Stimulated activated CD8-positive, alpha-beta memory T cell treated with anti-CD3 and anti-CD28 coated beads, Interleukin-15, amount 100 ng/mL, for 1 hour (primary cell): ENCODE measurements around the gene UNC5B.

Source experiments
- DNase-seq: peaks from one replicate; pipeline ENCODE4 v3.0.0-alpha.2; 2020; ENCODE audit warnings: low read depth

Gene UNC5B

GRCh38 chr10:71255550-71255807 is 43.1 kb downstream of the UNC5B start:
- no peak for DNase-seq

DNA sequence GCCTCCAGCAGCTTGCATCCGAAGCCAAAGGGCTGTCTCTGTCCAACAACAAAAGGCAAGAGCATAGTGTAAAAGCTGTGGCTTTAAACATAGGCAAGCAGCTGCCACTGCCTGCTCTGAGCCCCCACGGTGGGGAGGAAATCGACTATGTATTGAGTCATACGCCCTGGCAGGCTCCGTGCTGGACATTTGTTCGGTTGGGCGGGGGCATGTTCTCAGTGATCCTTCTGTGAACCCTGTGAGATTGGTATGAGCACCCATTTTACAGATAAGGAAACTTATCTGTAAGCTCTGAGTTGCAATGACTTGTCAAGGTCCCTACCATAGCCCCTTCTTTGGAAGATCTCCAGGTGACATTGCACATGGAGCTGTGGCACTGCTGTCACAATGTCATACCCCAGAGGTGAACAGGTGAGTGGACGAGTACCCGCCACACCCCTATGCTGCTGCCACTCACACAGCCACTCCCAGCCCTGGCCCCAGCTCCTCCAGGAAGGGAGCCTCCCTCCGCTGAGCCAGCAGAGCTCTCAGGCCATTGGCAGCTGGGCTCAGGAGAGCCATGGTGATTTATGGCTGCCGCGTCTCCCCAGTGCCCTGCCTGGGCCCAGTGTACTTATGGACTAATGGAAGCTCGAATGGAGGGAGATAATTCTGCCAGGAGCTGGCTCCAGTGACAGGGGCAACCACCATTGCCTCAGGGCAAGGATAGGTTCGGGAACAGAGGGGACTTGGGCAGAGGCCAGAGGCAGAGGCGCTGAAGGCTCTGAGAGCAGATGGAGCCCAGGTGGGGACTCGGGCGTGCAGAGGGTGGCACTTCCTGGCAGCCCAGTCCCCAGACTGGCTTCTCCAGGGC is 43.7 kb downstream of the UNC5B start:
- no peak for DNase-seq

DNA sequence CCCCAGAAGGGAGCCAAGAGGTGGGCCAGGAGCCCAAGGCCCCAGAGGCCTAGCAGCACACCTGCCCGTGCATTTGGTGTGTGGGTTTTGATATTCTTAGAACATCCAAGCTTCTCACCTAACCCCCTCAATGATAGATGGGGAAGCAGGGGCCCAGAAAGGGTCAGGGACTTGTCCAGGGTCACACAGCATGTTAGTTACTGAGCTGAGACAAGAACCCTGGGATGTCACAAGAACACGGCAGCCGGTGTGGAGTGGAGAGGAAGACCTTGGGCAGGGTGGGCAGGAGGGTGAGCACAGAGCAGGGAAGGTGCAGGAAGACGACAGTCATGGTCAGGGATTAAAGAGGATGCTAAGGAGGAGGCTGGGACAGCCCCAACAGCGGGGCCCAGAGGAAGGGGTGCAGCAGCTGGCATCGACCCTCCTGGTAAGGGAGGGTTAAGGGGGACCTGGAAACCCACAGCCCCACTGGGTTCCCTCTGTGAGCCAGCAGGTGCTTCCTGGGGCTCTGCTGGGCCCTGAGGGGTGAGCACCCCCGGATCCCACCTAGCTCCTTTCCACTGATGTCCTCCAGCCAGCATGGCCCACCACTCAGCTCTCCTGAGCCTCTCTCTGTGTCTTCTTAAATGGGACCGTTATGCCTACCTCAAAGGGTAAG is 44.4 kb downstream of the UNC5B start:
- DNase-seq: no peak

DNA sequence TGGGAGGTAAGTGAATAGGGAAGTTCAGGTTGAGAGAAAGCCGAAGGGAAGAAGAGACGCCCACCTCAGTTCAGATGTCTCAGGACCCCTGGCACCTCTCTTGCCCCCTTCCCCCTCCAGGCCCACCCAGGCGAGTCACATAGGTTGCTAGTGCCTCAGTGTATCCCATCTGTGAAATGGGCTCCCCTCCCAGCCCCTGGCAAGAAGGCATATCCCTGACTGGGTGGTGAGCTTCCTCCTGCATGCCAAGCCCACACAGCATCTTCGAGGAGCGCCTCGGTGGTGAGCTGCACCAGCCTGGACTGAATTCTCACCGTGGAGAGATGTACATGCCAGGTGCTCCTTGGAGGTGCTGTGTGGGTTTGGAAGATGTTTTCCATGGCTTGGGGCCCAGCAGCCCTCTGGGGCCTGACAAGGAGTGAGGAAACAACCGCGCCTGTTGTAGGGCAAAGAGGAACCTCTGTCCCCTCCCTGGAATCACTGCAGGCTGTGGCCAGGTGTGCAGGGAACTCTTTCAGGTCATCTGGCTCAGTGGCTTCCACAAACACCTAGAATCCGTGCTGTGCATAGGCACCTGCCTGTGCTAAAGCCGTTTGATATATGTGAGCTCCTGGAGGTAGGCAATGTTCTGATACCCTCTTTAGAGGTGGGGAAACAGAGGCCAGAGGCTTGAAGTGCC is 45.1 kb downstream of the UNC5B start:
- DNase-seq: no peak

GRCh38 chr10:71258046-71258445 is 45.7 kb downstream of the UNC5B start:
- DNase-seq: no peak

GRCh38 chr10:71258446-71259145 is 46.2 kb downstream of the UNC5B start:
- DNase-seq: no peak

- no peak for DNase-seq
These were observed 46.9 kb downstream of the UNC5B start for GRCh38 chr10:71259282-71259681.

DNA sequence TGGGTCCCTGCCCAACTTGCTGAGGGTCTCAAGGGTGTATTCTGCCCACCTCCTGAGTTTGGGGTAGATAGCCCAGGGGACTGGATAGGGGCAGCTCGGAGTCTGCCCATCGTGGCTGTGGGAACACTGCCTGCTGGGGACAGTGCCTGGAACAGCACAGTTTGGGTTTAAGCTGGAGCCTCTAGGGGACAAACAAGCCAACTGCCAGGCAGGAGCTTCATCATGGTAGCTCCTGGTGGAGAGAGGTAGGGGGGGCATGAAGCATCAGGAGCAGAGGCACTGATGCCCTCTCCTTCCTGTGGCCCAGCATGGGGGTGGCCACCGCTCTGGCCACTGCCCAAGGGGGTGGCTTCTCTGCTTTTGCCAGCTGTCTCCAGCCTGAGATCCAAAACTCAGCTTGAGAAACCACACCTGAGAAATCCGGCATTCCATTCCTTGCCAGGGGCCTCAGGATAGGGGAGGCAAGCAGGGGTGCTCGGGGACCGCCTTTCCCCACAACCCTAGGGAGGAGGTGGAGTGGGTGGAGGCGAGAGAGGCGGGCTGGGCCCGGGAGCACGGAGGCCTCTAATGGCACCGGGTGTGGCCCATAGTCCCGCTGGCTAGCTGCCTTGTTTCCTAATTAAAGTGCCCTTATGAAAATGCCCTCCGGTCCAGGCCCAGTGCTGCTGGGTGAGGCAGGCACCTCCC is 47.6 kb downstream of the UNC5B start:
- no peak for DNase-seq

- DNase-seq: no peak
These were observed 48.4 kb downstream of the UNC5B start for GRCh38 chr10:71260622-71261325.

GRCh38 chr10:71262027-71262426 is 49.7 kb downstream of the UNC5B start:
- DNase-seq: no peak

GRCh38 chr10:71262817-71263216 is 50.4 kb downstream of the UNC5B start:
- no peak for DNase-seq

DNA sequence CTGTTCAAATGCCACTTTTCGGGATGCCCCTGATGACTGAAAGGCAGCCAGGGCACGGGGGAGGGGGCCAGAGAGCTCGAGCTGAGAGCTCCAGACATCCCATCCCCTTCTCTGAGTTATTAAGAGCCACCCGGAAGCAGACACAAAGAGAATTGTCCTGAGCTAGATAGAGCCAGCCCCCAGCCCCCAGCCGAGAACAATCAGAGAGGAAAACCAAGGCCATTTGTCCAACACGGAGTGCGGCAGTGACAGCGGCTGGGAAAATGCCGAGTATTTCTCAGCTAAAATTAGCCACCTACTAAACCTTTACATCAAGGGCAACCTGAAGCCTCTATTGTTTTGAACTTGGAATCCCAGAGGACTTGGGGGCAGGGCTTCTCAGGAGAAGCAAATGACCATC is 51.0 kb downstream of the UNC5B start:
- no peak for DNase-seq

GRCh38 chr10:71264345-71265200 is 52.2 kb downstream of the UNC5B start:
- no peak for DNase-seq

DNA sequence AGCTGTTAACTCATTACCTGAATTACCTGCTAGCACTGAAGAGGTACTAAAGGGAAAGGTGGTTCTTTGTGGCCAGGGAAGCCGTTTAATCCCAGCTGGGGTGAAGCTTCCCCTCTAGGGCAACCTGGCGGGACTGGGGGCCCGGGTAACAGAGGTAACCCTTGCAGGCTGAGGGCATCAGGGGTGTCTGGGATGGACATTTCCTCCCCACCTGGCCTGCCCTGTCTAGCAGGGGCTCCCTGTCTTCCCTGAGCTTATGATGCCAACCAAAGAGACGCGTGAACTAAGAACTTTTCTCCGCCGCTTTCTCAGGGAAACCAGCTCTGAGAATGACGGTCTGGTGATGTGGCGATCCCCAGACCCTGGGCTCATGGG is 52.8 kb downstream of the UNC5B start:
- DNase-seq: no peak

DNA sequence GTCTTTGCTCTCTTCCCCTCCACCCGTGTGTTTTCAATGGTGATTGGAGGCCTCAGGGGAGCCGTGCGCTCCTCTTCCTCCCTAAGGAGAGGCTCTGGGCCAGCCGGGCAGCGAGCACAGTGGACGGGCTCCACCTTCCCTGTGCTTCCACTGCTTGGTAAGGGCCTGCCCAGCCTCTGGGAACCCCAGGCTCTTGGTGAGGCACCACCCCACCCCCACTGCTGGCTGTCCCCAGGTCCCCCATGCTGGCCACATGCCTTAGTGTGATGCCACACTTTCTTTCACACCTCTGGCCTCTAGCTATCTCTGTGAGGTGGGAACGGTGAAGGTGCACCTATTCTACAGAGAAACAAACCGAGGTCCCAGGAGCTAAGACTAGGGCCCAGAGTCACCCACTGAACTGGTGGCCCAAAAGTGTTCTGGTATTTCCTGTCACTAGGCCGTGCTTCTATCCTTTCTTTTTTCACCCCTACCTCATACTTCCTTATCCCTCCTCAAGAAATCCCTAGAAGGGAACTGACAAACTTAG is 53.3 kb downstream of the UNC5B start:
- no peak for DNase-seq

- DNase-seq: no peak
These were observed 54.0 kb downstream of the UNC5B start for GRCh38 chr10:71266147-71266917.

DNA sequence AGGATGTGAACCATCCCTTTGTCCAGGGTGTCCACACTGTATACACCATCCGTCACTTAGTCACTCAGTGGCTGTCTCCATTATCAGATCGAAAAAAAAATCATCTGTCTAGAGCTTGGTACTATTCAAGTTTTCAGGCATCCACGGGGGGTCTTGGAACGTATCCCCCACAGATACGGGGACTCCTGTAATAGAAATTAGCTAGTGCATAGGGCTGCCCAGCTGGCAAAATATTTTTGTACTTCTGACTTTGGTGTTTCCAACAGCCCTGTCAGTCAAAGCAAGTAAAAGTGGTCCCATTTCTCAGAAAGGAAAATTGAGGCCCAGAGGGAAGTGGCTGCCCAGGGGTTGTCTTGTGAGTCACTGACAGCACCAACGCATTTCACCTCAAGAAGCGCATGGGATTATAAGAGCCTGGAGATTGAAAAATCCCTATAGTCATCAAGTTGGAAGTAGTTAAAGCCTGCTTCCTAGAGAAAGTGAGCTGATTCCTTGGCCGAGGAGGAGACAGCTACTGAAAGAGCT is 54.6 kb downstream of the UNC5B start:
- no peak for DNase-seq

DNA sequence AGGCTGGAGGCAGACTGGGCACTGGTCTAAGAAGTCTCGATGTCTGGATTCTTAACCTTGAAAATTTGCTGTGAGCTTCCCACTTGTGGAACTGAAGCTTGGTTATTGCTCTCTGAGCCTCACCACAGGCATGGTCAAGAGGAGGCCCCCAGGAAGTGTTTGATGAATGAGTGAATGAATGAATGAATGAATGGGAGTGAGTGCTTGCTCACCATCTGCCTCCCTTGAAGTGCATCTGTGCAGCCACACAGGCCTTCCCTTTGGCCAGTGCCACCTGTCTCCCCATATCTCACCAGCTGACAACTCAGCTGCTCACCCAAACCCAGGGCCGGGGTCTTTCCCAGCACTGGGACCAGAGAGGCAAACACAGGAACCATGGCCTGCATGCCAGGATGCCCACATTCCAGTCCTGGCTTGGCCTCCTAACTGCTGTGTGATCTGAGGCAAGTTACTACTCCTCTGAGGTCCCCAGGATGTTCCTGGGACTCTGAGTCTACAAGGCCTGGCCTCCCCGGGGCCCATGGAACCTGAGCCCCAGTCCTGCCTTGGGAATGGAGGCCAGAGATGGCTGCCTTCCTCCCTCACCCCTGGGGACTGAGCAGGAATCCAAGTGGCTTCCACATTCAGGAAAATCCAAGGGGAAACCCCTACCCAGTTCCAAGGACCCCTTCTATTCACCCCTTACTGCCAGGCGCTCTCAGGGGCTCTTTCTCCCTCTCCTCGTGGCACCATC is 55.3 kb downstream of the UNC5B start:
- DNase-seq: no peak
